SK-MEL-5 (cell line): Measurements from ENCODE around the gene ZNF175. TPM values are rescaled to one million over a fixed set of nuclear protein-coding genes. Genes with fewer than 3 reads are reported as not detected.
"Not testable (repeated sequence)": the region's sequence is repeated elsewhere in the genome, so short reads cannot be mapped to it uniquely, and the experiment has no call there.

ENCODE experiments used
- DNase-seq: peaks from one replicate; pipeline ENCODE4 v3.0.0-alpha.2; 2016; ENCODE audit warnings: low read depth, low spot score
- in situ Hi-C: cut with HindIII; loops from 2 replicates; pipeline ENCODE4 v1.10.0; 2016; ENCODE audit warnings: low sequenced_read_pairs, high pct_unique_total_duplicates, low pct_unique_long_range_greater_than_20kb
- total RNA-seq: library from RNA; depleted of rRNA; stranded (reverse); fragments of >200 nt; shearing (Covaris generic); gene quantifications from 2 replicates; pipeline ENCODE4 v1.2.3, GENCODE V29; 2014

Gene ZNF175
- total RNA-seq, 1 experiment from 2014 or later: 3.0 TPM

- in situ Hi-C loops: no loop called here
- no peak for DNase-seq
Observed at GRCh38 chr19:51600940-51601580, 30.0 kb downstream of the ZNF175 start.

DNA sequence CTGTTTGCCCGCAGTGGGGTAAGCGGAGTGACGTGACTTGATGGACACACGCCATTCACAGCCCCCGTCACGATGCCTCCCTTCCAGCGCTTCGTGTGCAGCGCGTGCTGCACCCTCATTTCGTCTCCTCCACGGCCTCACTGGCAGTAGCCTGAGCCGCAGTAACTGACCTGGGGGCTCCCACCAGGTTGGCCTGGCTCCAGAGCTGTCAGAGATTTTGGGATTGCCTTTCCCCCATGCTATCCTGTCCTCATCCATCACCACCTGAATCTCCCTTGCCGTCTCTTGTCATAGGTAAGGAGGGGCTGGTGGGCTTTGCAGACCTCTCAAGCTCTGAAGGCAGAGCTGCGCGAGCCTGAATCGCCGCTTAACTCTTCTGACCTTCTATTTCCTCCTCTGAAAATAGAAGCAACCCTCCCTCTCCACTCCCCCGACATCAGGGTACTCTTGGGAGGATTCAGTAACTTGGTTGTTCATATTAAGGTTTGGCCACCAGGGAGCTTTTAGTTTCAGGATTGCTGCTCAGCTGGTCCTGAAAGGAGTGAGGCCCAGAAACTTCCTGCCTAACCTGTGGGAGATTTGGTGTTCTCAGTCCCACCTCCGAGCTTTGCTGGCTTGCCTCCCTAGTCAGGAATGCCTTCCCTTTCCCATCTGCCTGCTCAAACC is 31.2 kb downstream of the ZNF175 start:
- DNase-seq: no peak
- in situ Hi-C loops: no loop called here

GRCh38 chr19:51607077-51607476 is 36.0 kb downstream of the ZNF175 start:
- DNase-seq: no peak
- in situ Hi-C loops: no loop called here

- peak; percentile 62 for DNase-seq
- in situ Hi-C loops: no loop called here
Observed at GRCh38 chr19:51607920-51608562, 37.0 kb downstream of the ZNF175 start.

- in situ Hi-C loops: no loop called here
- DNase-seq: no peak
Observed at GRCh38 chr19:51610576-51610975, 39.5 kb downstream of the ZNF175 start.

GRCh38 chr19:51614789-51615188 is 43.7 kb downstream of the ZNF175 start:
- DNase-seq: no peak
- in situ Hi-C loops: no loop called here

DNA sequence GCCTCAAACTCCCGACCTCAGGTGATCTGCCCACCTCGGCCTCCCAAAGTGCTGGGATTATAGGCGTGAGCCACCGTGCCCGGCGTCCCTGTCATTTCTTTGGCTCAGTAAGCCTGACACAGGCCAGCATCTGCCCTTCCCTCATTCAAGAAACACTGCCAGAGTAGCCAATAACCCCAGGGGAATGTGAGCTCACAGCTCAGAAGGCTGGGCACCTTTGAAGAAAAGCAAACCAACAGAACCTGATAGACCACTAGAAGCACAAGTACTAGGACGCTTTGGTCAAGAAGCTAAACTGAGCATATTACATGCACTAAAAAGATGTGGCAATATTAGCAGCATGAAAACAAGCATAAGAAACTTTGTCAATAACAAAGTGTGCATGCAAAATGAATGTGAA is 44.9 kb downstream of the ZNF175 start:
- DNase-seq: no peak
- in situ Hi-C loops: no loop called here

DNA sequence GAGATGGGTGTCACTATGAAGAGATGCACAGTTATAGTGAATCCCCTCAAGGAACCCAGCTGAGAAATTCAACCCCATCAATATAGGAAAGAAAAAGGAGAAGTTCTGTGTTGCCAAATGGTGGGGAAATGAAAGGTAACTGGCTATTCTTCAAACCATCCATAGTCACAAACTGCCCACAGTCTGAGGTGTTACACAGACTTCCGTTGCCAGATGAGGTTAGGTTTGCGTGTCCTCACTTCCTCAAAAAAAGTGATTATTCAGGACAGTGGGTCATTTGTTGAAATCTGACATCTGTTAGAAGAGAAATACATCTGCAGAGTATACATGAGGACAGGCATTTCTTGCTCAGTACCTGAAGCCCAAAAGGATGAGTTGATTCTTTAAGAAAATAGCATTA is 50.1 kb downstream of the ZNF175 start:
- DNase-seq: no peak
- in situ Hi-C loops: no loop called here

GRCh38 chr19:51626675-51627074 is 55.6 kb downstream of the ZNF175 start:
- in situ Hi-C loops: no loop called here
- no peak for DNase-seq

DNA sequence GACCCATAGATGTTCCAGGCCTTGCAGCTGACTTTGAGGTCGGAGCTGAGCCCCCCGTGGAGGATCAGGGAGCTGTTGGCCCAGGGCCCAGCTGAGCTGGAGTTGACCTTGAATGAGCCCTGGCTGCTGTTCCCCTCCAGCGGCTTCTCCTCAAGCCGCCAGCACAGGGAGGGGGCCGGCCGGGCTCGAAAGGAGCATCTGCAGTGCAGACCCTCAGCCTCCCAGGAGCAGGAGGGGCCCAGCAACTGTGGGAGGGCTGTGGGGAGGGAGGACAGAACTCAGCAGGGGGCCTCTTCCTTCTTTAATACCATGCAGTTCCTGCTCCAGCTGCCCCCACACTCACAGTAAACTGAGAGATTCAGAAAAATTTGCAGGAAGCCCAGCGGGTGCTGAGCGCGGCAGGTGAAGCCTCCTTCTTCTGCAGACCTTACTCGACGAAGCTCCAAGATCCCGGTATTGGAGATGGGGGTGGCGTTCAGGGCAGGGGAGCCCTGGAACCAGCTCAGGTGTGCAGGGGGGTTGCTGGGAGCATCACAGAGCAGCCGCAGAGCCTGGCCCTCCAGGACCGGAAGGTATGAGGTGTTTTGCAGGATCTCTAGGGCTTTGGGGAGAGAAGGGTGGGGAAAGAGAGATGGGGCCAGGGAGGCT is 56.5 kb downstream of the ZNF175 start:
- no peak for DNase-seq

DNA sequence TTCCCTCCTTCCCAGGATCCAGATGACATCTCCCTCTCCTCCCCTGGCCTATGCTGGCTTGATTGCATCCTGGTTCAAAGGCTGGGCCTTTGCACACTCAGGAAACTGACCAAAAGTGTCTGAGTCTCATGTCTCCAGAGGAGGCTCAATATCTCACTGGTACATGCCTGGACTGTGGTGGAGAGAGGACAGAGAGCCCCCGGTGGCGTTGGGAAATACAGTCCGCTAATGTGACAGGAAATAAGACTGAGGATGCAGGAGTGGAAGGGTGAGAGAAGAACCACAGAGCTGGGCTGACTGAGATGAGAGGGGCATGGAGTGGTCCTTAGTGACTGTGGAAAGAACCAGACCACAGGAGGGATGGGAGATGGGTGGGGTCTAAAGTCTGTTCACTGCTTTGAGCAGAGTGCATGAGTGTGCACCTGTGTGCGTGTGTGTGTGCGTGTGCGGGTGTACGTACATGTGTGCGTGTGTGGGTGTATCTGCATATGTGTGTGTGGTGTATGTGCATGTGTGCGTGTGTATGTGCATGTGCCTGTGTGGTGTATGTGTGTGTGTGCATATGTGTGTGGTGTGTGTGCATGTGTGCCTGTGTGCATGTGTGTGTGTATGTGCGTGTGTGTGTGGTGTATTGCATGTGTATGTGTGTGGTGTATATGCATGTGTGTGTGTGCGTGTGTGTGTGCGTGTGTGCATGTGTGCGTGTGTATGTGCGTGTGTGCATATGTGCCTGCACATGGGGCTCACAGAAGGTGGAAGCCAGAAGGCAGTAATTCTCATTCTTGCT is 57.3 kb downstream of the ZNF175 start:
- in situ Hi-C loops: no loop called here
- DNase-seq: no peak

More for the DNA sequence above, 56.5 kb downstream of the ZNF175 start:
- in situ Hi-C loops: no loop called here

GRCh38 chr19:51630315-51630714 is 59.2 kb downstream of the ZNF175 start, which contains the start of gene SIGLEC5:
TSS of gene SIGLEC5 (minus strand) at chr19:51630401. CDS start at chr19:51630335, 66 bp downstream.
- DNase-seq, in situ Hi-C loops: not testable (repeated sequence)

DNA sequence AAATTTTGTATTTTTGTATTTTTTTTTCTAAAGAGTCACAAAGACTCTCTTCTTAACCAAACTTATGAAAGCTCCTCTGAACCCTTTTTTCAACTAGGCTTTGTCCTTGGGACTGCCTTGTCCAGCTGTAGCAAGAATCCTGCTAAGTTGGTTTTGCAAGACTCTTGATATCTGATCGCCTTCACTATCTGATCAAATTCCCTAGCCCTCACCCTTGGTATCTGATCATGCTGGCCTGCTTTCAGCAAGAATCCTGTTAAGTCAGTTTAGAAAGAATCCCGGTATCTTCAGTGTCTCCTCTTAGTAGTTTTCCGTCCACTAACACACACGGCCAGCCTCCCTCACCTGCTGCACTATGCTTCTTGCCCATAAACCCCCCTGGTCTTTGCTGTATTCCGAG is 61.0 kb downstream of the ZNF175 start:
- in situ Hi-C loops: no loop called here
- no peak for DNase-seq

GRCh38 chr19:51637362-51637978 is 66.4 kb downstream of the ZNF175 start:
- DNase-seq: peak; percentile 10
- in situ Hi-C loops: no loop called here

GRCh38 chr19:51639916-51640315 is 68.8 kb downstream of the ZNF175 start:
- no peak for DNase-seq
- in situ Hi-C loops: no loop called here

GRCh38 chr19:51640386-51640785 is 69.3 kb downstream of the ZNF175 start:
- in situ Hi-C loops: no loop called here
- DNase-seq: no peak

DNA sequence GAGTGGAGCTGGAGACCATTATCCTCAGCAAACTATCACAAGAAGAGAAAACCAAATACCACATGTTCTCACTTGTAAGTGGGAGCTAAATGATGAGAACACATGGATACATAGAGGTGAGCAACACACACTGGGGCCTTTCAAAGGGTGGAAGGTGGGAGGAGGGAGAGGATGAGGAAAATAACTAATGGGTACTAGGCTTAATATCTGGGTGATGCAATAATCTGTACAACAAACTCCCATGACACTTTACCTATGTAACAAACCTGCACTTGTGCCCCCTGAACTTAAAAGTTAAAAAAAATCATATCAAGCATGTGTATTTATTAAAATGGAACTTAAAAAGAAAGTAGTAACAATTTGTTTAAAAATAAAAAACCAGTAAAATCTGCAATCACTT is 70.6 kb downstream of the ZNF175 start:
- DNase-seq: no peak
- in situ Hi-C loops: no loop called here
